ENCODE data around the gene TMOD4.

Gene TMOD4

DNA sequence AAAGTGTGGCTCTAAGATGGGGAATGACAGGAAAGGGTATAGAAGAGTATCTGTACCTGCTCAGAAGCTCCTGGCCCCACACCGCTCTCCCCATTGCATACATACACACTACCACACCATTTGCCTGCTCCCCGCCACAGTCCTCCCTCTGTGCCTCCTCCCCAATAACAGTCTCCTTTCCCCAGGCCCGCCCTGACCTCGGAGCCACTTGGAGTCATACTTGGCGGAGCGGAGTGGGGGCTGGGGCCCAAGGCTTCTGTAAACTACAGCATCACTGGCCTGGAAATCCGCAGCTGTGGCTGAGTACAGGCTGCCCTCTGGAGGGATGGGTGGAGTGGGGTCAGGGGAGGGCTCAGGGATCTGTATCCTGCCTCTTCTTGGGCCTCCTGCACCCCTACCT, 38.0 kb downstream of the TMOD4 start:
- no peak for DNase-seq

DNA sequence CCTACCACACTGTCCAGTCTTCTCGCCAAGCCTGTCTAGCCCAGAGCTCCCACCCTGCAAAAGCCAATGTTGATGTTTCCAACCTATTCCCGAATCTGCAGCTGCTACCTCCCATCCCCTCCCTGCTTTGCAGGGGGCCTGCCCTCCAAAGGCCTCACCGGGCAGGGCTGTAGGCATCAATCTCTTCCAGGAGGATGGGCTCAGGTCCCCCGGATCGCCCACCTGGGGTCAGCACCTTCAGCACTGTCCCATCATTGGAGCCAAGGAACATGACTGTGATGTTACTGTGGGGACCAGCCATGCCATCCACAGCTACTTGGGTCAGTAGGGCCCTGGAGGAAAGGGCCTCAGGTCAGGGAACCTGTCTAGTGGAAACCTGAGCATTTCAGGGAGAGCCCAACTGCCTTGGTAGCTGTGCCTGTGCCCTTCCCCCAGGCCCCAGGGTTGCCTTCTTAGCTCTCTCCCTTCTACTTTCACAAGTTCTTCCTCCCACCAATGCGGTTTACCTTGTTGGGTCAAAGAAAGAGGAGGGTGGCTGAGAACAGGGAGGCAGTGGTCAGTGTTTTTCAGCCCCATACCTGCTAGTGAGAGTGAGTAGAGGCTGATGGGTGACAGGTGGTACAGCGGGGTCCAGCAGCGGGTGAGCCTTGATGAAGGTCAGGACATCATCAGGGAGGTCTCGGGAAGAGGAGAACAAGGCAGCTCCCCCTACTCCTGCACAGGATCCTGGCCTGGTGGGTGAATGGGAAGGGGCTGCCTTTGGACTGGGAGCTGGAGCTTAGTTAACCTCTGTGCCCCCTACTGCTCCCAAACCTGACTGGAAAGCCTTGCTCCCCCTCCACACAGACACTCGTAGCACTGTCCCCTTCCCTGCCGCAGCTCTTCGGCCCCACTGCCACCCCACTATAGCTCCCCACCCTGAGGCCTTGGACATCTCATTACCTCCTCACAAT, 40.1 kb downstream of the TMOD4 start:
- DNase-seq = no peak

DNA sequence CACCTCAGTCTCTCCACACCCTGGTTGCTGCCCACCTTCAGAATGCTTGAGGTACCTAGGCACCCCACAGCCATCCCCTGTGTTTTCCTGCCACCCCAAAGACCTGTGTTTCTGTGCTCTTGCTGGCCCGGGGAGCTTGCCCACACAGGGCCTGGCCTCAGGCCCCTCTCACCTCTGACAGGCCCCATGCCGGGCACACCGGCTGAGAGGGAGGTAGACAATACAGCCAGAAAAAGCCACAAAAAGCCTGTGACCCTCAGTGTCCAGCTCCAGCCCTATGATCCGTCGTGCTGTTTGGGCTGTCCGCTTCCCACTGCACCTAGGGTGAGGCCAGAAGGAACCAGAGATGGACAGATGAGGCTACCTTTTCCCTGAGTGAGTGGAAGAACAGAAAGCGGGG, 40.8 kb downstream of the TMOD4 start:
- DNase-seq = no peak

DNA sequence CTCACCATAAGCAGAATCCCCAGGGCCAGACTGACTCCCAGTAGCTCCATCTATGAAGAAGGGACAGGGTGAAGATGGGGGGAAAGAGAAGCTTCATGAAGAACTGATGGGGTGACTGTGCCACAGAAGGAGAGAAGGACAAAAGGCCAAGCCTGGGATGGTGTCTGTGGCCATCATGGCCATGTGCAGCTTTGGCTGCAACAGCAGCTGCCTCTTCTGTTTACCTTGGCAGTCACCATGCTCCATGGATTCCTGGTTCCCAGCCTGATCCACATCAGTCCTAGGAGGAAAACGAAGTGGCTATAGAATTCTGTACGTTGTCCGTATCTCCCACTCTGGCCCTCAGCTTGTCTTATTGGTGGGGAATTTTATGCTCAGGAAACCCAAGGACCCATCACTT, 41.4 kb downstream of the TMOD4 start:
- no peak for DNase-seq

DNA sequence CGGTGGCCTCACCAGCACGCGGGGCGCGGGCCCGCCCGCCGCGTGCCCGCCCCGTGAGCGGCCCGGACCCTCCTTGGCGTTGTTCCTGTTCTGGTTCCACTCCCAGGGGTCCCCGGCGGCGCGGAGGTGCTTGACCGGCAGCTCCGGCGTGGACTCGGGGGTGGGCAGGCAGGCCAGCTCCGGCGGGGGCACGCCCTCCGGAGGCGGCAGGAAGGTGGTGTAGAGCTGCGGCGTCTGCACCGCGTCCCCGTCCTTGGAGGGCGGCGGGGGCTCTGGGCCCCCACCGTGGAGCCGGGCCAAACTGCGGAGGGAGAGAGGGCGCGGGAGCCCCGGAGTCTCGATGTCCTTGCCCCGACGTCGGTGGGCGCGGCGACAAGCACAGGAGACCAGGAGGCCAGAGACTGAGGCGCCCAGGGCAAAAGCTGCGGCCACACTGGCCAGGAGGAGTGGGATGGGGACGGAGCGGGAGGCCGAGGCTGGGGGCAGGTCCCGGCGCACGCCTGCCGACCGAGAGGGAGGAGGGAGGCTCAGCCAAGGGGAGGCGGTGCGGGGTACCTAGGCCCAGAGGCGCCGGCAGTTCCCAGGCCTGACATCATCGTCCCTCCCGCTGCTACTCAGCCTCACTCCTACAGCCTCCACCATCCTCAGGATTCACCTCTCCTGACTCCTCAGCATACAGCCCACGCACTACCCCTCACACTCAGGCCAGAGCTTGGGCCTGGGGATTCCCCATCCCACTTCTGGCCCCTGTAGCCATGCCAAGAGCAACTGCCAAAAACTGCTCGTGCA, 42.6 kb downstream of the TMOD4 start:
- no peak for DNase-seq

DNA sequence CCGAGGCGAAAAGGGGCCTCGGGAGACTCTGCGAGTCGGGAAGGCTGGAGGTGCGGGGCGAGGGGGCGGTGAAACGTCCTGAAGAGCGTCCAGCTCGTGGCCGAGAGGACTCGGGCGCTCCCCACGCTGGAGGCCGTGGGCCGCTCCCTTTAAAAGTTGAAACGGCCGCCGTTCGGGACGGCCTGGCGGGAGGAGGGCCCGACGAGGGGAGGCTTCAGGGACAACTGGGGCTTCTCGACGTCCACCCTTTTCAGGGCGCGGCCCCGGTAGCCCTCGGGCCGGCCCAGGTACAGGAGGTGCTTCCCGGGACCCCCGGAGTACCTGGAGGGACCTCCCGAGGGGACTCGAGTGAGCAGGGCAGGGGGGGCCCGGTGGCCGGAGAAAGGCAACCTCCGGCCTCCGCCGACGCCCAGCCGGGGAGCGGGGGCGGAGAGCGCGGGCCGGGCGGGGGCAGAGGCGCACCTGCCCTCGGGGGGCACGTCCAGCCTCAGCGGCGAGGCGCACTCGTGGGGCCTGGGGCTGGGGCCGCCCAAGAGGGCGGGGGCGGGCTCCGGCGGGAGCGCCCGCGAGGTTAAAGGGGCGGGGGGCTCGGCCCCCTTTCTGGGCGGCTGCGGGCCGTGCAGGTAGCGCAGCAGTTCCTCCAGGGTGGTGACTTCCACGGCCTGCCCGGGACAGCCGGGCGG, 43.3 kb downstream of the TMOD4 start:
- no peak for DNase-seq

DNA sequence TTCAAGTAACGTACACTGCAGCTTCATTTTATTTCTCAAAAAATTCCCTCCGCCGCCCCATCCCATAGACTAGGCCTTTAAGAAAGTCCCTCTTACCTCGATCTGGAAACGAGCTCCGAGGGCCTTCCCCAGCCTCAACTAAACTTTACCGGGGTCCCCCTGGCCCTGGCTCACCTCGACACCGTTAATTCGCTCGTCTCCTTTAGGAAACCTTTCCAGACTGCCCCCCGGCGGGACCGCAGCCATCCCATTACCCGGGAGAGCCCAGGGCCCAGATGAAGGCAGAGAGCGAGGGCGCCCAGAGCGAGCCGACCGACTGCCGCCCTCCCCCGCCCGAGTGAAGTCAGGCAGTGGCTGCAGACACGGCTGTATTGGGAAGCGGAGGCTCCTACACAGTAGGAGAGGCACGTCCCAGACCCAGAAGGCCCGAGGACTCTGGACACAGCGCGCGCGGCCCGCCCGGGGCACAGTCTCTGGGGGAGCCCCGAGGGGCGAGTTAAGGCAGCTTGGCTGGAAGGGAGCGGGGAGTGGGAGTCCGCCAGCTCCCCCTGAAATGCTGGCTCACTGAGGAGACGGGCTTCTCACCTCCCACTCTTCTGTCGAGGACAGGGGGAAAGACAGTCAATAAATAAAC, 44.0 kb downstream of the TMOD4 start:
- DNase-seq = no peak

DNA sequence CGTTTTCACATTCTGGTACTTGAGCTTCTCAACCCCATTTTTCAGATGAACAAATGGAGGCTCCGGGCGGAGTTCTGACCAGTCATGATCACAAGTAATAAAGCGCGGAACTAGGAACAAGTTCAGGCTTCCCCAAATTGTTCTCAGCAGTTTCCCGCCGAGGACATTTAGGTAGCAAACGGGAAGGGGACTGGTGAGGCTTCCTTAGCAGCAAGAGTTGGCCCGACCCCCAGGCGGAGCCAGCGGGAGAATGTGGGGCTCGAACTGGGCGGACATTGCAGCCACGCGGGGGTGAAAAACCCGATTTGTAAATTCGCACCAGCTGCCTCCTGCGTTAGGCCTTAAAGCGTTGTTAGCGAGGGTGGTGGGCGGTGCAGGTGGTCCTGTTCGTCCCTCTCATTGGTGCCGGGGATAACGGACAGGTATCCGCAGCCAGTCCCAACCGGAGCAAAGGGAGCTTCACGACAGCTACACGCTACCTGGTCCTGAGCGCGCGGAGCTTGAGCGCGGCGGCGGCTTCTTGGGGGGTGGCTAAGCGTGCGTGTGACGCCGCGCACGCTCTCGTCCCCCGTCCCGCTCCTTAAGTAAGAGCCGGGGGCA, 44.7 kb downstream of the TMOD4 start:
- peak; percentile 92 for DNase-seq

DNA sequence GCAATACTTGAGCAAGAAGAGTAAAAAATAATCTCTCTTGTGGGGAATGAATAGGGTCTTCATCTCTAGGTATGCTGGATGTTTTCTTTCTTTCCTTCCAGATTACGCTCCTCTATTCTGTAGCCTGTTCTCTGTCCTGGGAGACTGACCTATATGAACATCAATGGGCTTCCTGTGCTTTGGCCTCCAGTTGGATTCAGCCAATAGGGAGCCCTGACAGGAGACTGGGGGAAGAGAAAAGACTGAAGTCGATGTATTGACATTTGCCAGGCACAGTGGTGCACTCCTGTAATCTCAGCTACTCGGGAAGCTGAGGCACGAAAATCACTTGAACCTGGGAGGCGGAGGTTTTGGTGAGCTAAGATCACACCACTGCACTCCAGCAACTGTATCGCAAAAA, 47.0 kb downstream of the TMOD4 start:
- no peak for DNase-seq

DNA sequence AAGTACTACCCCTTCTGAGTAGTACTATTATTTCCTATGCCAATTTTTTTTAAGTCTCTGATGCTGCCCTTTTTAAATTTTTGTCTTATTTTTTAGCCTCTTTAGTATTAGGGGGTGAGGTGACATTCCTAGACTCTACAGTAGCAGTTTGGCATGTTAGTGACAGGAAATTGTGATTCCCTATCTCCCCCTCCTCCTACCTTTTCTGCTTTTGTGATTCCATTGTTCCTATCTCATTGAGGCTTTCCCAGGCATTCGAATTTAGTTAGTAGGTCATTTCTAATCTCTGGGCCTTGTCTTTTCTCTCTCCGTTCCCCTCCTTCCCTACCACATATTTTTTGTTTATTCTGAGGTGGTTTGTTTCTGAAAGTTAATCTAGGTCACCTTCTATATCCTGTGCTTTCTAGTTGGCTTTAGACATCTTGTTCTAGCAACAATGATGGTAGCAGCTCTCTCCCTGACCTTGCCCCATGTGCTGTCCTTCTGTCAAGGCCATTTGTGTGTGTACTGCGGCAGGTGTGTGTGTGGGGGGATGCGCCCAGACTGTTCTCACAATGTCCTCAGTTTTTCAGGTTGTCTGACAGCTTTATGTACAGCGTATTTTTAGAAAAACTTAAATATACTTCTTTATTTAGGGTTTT, 50.9 kb downstream of the TMOD4 start:
- DNase-seq = no peak

All from hematopoietic multipotent progenitor cell treated with erythropoietin and hydrocortisone succinate and interleukin-3 and kit ligand, for 6 days (in vitro differentiated cells).